SH-SY5Y (cell line): Measurements from ENCODE around the gene EPAS1.

Experiments used
- GATA2 ChIP-seq: IDR thresholded peaks from 2 replicates; pipeline ENCODE4 v1.6.1; 2011; ENCODE audit warnings: mild to moderate bottlenecking, low read depth, low read length
- GATA3 ChIP-seq: IDR thresholded peaks from 2 replicates; pipeline ENCODE4 v1.6.1; 2011; ENCODE audit warnings: low read depth, mild to moderate bottlenecking, low read length, moderate library complexity

DNA sequence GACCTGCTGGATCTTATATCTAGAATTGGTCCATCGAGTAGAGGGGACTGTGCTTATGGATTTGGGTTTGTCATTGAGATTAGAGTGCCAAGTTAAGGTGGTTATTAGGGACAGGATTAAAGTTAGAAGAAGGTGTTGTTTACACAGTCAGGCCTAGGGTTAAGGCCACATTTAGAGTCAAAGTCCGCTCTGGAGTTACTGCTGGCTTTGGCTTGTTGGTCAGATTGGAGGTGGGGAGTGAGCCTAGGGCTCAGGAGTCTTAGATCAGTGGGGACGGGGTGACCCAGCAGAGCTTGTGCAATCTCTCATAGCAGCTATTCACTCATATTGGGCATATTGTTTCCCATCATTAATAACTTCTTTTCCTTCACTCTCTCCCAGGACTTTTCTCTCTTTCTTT is 13.5 kb upstream of the EPAS1 start:
- no peak for TF ChIP-seq GATA3
- no peak for TF ChIP-seq GATA2
